Measurements from ENCODE around the gene CCNI.

GRCh38 chr4:77028246-77028645, 47.5 kb downstream of the CCNI start:
- TF ChIP-seq CTCF (IDR thresholded peaks at IDR 0.05; ENCODE audit: borderline replicate concordance, extremely low read depth, low read length, poor library complexity, severe bottlenecking): no peak
- TF ChIP-seq EZH2 (IDR thresholded peaks at IDR 0.05; ENCODE audit: borderline replicate concordance, low read depth, low read length, severe bottlenecking): no peak

Data from DND-41 (cell line).